Measurements from ENCODE around the gene ISCA2.

ISCA2 gene

DNA sequence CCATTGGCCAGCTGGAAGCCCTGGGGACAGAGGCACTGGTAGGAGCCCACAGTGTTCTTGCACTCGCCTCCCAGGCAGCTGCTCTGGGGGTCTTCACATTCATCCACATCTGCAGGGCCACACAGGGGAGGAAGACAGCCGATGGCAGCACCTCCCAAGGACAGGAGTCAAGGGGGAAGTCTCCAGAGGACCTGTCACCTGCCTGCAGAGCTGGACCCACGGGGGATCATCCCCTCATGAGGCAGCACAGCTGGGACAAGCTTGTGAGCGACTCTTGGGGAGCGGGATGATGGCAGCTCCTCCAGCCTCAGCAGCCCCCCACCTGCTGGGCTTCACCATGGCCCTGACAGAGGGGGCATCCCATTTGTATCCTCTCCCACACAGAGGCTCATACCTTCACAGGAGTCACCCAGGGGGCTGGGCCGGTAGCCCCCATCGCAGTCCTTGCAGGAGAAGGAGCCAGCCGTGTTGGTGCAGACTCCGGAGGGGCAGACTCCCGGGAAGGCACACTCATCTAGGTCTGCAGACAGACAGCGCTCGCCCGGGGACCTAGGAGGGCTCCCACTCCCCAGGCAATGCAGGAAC is 15.4 kb downstream of the ISCA2 start:
- DNase-seq (ENCODE audit: low read depth), result no peak

DNA sequence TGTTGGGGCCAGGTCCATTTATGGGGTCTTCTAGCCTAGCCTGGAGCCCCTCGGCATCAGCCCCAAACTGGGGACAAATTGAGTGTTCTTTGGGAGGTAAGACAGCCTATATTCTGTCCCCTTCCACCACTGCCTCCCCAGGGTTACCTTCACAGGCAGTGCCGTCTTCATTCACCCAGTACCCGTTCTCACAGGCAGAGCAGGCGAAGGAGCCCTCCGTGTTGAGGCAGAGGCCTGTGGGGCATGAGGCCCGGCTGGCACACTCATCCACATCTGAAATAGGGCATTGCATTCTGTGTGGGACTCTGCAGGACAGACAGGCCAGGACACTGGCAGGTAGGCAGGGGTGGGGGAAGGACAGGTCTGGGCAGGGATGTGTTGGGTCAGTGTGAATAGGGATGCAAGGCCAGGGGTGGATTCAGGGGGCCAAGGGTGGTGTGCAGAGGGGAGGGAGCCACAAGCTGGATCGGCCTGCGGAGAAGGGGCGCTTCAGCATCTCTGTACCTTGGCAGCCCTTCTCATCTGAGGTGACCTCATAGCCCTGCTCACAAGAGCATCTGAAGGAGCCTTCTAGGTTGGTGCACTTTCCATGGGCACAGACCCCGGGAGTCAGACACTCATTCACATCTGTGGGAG is 16.1 kb downstream of the ISCA2 start:
- DNase-seq (ENCODE audit: low read depth), result no peak

DNA sequence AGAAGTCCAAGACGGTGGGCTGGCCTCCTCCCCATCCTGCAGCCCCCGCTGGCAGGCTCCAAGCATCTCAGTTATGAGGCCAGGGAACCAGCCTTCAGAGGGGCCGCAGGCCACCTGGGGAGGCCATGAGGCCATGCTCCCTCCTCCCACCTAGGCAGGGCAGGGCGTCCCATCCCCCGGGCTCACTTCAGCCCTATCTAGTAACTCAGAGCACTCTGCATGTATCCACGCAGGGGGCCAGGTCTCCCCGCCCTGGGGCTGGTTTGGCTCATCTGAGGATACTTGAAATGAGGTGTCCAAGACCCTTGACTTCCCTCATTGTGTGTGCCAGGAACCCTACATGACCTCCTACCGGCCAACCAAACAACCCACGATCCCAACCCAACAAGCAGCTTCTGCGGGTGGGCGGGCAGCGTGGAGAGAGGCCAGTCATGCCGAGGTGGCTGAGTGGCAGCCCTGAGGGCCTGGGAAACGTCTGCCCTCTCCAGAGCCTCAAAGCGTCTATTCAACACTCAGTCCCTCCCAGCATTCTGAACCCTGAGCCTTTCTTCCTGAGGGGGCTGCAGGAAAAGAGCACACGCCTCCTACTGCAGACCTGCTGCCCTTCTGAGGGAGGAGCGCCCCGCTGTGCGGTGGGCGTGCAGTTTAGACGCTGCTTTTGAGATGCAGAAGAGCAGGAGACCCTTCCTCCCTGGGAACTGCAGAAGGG is 16.8 kb downstream of the ISCA2 start:
- no peak for DNase-seq (ENCODE audit: low read depth)

DNA sequence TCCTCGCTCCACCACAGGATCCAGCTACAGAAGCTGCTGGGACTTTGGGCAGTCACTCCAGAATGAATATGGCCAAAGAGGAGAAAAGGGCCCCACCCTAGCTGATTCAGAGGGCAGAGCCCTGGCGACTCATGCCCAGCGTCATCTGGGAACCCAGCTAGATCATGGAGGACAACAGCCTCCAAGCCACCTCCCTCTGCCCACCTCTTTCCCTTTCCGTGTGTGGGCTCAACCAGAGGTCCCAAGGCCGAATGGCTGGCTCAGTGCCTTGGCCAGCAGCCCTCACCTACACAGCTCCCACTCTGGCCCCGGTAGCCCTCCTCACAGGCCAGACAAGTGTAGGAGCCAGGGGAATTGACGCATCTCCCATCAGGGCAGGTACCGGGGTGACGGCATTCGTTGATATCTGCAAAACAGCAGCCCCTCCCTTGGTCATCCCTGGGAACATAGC is 17.4 kb downstream of the ISCA2 start:
- DNase-seq (ENCODE audit: low read depth), result peak; percentile 19

DNA sequence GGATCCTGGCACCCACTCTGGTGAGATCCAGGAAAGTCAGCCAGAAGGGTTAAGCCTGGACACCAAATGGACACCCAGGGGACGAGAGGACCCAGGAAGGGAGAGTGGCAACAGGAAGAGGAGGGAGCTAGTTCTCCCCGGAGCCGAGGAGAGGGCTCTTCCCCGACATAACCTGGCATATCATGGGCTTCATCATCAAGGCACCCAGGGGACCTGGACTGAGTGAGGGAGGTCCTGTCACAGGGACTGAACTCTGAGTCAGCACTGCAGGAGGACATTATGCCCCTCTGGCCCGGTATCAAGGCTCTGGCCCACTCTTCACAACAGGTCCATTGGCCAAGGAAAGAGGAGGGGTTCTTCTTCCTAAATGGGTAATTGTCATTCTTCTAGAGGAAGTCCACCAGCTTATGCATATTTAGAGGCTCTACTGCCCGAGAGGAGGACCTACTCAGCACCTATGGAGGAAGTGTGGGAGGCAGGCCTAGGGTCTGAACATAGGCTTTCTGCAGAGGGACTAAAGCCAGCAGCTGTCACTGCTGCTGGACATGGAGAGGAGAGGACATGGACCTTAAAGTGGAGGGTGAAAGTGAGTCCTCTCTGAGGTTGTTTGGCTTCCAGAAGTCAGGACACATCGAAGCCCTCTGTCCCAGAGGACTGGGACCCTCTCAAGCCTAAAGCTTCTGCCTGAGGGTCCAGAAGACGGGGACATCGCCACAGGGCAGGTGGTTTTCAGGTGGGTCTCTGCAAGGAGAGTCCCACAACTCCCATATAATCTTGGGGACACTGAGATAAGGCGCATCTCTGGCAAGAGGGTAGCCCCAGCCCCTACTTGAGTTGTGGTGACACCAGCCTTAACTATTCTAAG is 18.6 kb downstream of the ISCA2 start:
- no peak for DNase-seq (ENCODE audit: low read depth)

DNA sequence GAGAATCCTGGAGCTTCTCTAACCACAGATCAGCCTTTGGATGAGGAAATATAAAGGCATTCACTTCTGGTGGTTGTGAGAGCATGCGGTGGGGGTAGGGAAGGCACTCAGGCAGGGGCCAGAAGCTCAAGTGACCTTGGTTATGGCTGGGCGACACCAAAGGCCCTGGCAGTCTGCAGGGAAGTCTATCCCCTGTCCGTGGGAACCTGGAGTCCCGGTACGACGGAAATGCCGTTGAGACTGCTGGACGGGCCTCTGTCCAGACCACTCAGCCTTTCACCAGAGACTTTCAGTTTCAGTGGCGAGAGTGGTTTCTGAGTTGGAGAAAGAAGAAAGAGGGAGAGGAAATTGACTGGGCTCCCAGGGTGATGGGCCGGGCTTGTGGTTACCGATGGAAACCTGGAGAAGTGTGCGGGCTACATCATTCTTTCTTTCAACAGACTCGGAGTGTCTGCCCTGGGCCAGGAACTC is 20.9 kb downstream of the ISCA2 start:
- DNase-seq (ENCODE audit: low read depth), result peak; percentile 61

DNA sequence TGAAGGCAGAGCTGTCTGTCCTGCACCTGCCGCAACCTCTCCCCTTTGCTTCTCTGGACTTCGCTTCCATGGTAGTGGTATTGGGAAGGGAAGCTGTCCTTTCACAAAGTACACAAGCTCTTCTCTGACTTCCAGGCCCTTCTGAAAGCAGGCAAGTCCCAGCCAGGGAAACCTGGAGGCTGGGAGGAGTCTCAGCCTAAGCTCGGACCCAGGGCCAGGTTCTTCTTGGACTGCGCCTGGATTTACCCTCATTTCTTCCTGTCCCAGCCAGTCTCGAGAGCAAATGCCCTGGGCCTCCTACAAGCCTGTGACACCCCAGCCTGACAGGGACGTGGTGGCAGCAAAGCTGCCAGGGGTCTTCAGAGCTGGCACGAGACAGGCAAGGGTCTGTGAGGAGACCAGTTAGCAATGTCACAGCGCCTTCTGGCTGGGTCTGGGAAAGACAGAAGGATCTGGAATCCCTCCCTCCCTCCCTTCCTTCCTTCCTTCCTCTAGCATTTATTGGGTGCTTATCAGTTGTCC is 22.4 kb downstream of the ISCA2 start:
- DNase-seq (ENCODE audit: low read depth), result no peak

DNA sequence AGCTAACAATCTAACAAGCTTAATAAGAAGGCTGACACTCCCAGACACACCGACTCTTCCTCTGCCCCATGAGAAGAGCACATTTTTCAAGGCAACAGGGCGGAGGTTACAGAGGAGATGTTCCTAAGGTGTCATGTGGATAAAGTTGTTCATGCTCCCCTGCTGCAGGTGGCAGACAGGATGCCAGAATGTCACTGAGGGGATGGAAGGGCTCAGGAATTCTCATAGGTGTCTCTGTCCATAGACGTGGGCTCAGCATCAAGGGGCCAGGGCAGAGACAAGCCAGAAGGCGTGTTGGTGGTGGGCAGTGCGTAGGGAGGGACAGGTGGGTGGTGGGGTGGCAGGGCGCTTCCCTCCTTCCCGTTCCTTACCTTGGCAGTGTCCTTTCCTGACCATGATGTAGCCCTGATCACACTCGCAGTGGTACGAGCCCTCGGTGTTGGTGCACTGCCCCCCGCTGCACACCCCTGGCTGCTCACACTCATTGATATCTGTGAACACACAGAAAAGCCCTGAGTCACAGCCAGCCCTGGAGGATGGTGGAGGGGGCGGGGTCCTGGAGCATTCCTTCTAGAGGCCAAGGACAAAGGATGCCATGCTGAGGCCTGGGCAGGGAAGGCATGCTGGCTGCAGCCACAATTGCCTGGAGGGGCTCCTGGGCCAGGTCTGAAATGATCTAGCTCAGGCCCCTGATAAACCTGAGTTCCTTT is 23.0 kb downstream of the ISCA2 start:
- no peak for DNase-seq (ENCODE audit: low read depth)

DNA sequence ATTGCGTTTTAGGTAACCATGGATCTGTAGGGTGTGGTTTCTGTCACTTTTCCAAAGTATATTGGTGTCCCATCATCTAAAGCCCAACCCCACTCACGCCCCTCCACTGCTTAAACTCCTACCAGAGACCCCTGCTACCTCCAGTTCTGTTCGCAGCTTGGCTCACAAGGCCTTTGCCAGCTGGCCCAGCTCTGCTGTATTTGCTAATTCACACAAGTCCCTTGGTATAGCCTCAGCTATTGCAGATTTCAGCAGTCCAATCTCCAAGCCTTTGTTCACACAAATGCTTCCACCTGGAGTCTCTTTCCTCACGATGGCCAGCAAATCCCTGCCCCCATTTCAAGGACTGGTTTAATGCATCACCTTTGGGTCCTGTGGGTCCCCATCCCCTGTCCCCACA is 24.2 kb downstream of the ISCA2 start:
- no peak for DNase-seq (ENCODE audit: low read depth)

DNA sequence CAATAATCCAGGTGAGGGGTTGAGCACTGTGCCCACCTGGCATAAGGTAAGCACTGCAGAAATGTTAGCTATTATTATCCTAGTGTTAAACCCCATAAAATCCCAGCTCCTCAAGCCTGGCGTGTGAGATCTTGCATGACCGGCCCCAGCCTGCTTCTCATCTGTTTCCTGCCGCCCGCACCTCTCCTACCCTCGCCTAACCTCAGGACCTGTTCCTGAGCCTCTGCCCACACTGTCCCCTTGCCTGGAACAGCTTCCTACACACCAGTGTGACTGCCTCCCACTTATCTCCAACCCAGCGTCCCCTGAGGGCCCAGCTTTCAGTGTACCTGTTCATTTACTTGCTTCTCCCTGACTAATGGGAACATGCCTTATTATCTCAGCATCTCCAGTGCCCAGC is 24.7 kb downstream of the ISCA2 start:
- no peak for DNase-seq (ENCODE audit: low read depth)

DNA sequence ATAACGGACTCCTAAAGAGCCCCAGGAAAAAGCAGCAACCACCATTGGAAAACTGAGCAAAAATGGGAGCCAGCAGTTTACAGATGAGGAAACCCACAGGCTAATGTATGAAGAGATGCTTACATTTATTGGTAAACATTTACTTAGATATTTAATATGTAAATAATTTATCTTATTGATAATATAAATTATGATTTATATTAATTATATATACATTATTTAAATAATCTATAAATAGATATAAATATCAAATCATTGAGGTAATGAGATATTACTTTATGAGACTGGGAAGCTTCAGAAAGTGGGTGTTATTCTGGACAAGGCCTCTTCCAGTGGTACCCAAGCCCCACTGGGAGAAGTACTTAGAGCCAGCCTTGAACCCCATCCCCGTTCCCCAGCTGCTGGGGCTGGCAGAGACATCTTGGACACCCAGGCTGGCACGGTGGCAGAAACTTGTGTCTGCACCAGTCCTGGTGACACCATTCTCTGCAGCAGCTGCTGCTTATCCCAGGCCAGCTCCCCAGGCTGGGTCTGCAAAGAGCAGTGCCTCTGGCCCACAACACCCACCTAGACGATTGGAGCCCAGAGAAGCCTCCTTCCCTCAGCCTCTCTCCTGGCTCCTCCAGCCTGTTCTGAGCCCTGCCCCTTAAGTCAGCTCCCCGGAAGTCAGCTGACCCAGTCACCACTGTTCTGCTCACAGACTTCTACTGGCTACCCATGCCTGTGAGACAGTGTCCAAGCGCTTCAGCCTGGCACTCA is 25.9 kb downstream of the ISCA2 start:
- no peak for DNase-seq (ENCODE audit: low read depth)

DNA sequence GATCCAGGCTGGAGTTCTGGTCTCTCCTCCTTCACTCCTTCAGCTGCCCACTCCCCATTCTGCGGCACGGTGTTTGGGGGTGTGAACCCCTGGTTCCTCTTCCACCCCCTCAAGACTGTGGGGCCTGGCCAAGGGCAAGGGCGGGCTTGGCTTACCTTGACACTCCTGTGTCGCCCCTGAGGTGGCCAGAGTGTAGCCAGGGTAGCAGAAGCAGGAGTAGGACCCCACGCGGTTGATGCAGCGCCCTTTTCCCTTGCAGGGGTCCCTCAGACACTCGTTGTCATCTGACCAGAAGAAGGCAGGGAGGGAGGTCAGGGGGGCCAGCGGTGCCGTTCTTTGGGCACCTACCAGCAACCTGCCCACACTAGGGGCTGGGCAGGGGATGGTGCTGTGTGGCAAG is 28.2 kb downstream of the ISCA2 start:
- no peak for DNase-seq (ENCODE audit: low read depth)

DNA sequence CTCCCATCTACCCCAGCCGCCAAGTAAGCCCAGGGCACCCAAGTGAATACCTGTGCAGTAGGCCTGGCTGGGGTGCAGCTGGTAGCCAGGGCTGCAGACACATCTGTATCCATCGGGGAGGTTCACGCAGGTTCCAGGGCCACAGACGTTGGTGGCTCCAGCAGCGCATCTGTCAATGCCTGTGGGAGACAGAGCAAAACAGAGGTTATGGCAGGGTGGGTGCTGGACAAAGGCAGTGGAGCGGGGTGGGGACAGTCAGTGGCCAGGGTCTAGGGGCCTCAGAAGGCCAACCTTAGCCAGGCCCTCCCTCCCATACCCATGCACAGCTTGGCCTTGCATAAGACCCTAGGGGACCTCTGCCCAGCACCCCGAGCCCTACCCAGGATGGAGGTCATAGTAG is 29.2 kb downstream of the ISCA2 start:
- no peak for DNase-seq (ENCODE audit: low read depth)

DNA sequence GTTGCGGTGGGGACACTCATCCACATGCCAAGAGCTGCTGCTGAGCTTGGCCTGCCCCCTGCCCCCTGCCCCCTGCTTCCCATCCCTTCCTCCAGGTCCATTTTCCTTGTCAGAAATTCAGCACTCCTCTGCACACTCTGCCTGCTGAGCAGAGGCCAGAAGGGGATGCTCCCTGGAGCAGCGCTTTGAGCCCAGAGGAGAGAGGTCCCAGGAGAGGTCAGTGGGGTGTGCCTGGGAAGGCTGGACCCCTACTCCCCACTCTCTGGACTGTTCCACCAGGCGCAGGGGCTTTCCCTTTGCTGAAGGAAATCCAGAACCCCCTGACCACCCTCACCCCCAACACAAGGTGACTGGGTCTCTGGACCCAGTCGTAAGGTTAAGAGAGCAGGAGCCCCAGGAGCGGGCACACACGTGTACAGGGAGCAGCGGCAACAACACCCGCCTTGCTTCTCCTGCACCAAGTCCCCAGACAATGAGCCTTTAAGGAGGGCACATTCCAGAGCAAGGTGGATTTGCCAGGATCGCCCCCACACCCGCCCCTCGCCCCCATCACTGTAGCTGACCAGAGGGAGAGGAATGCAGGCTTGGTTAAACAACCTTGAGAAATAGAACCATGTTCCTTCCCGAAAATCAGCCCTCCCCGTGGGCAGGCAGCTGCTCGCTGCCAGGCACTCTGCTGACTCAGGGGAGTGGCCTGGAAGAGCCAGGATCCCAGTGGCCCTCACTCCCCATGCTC is 30.7 kb downstream of the ISCA2 start:
- DNase-seq (ENCODE audit: low read depth), result no peak

DNA sequence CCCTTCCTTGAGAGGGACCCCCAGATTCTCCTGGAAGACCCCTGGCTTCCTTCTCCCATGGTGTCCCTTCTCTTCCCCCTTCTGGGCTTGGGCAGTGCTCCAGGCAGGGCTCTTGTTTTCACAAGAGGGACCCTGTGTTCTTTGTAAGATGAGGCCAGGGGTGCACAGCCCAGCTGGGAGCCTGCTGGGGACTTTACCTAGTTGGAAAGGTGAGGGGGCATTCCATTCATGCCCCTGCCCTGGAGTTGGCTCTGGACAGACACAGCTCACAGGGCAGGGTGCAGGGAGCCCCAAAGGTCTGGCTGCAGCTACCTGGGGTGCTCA is 31.2 kb downstream of the ISCA2 start:
- no peak for DNase-seq (ENCODE audit: low read depth)

DNA sequence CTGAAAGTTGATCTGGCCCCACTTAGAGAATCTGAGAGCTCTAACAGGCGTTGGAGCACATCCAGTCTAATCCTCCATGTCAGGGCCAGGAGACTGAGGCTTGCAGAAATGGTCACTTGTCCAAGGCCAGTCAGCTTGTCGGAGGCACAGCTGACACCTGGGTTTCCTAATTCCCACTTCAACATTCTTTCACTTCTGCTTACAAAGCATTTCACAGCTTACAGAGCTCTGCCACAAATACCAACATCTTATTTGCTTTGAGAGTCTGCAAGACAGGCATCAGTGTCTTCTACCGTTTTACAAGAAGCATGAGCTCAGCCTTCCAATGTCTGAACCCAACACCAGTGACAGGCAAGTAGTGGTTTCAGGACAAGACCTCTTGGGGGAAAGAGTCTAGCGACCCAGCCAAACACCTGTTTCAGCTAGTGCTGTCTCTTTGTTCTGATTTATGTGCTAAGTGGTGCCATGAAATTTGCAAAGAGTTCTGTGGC is 31.8 kb downstream of the ISCA2 start:
- no peak for DNase-seq (ENCODE audit: low read depth)

DNA sequence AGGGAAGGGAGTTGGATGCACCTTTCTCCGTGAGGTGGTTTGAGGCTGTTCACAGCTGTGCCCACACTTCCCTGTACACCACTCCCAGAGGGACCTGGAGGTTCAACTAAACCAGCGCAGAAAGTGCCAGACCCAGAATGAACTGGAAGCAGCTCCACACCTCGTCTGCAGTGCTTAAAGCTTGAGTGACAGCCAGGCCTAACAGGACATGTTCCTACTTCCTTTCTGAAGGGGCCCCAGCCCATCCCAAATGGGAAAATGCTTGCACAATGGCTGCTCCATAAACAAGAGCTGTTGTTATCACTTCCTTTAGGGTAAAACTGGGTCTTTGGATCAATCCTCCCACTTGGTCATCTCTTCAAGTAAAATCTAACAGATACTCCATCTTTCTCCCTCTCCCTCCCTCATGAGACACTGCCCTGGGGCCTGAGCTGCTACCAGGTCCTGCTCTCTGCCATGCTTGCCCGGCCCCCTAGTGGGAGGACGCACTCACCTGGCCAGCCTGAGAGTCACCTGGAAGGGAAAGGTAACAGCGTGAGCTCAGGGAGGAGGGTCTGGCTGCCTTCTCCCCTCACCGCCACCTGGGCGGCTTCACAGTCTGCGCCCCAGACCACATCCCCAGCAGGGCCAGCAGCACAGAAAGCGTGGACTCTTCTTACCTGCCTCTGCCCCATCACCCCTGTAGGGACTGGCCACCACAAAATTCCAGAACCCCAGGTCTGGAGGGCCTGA is 33.5 kb downstream of the ISCA2 start:
- DNase-seq (ENCODE audit: low read depth), result no peak

DNA sequence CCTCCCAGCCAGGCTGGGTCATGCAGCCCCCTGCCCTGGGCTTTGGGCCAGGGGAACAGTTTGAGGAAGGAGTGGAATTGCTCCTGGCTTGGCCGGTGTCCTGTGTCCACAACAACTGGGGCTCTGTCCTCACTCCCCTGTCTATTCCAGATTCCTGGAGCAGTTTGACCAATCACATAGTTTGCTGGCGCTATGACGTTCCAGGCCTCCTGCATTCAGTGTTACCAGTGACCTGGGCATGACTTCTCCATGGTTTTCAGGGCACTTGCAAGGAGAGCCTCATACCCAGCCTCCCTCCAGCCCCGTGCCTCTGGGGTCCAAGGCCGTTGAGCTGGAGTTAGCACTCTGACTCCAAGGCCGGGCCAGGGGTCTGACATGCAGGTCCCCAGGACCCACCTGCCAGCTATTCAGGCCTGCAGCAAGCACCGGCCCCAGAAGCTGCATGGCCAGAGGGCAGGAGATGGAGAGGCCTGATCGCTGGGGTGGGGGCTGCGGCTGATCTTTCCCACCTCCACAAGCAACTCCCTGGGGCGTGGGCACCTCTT is 34.2 kb downstream of the ISCA2 start:
- no peak for DNase-seq (ENCODE audit: low read depth)

DNA sequence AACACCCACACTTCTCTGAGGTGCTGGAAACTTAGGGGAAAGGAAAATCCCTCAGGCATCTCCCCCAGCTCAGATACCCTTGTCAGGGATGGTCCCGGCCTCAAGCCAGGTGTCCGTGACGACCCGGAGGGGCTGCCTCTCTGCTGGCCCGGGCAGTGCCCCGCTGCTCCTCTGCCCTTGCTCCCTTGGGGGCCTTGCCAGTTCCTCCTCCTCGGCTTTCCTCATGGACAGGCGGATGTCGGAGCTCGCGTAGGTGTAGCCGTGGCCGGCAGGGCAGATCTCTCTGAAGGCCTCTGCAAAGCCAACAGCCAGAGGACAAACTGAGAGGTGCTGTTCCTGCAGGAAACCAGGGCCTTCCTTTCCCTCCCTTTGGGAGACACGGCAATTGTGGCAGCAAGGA is 34.8 kb downstream of the ISCA2 start:
- DNase-seq (ENCODE audit: low read depth), result no peak
